Stimulated activated CD4-positive, alpha-beta T cell treated with anti-CD3 and anti-CD28 coated beads, TNF-alpha, amount 100 ng/mL, for 4 hours (primary cell): ENCODE data around the gene PTPRE.
A peak's percentile ranks its signal among the peaks of the same experiment; 100 is the strongest.

ENCODE experiments used
- DNase-seq, 3 experiments: peaks; one replicate each; pipeline ENCODE4 v3.0.0-alpha.2; 2020; ENCODE audit warnings: low read depth in 3 of 3

Gene PTPRE

DNA sequence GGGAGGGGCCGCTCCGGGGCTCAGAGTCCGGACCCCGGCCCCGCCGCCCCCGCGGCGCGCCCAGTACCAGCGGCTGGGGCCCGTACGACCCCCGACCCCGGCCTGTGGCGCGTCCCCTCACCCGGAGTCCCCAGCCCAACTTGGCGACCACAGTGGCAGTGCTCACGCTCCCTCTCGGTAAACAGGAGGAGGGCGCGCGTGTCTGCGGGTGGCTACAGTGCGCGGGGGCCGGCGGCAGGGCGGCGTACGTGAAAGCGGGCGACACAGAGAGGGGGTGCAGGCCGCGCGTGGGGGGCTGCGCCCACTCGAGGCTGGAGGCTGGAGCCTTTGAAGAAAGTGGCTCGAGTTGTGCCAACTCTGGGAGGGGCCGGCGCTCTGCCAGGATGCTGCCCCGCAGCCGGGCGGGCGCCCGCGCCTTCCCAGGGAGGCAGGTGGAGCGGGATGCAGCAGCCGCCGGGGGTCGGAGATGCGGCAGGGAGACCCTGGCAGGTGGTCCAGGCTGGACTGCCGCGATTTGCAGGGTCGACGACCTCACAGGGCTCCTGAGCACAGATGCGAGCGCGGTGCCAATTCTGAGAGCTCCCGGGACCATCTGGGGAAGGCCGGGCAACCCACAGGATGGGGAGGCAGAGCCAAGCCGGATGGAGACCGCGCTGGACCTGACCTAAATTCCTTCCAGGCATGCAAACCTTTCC lies 655 bp downstream of the PTPRE start:
- peak in 2 of 3 experiments; percentile 10 to 16 for DNase-seq

GRCh38 chr10:127908106-127908958 lies 1.4 kb downstream of the PTPRE start:
- DNase-seq = no peak

DNA sequence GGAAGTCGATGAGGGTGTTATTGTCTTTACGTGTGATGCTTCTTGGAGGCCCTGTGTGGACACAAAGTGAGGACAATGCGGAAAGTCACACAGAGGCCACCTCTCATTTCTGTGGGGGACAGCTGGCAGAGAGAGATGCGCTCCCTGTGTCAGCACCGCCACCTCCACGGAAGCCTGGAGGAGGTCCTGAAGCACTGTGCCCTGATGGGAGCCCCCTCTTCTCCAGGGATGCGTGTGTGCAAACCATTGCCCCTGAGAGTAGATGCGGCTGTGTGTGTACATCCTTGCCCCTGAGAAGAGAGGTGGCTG lies 2.0 kb downstream of the PTPRE start:
- no peak for DNase-seq

DNA sequence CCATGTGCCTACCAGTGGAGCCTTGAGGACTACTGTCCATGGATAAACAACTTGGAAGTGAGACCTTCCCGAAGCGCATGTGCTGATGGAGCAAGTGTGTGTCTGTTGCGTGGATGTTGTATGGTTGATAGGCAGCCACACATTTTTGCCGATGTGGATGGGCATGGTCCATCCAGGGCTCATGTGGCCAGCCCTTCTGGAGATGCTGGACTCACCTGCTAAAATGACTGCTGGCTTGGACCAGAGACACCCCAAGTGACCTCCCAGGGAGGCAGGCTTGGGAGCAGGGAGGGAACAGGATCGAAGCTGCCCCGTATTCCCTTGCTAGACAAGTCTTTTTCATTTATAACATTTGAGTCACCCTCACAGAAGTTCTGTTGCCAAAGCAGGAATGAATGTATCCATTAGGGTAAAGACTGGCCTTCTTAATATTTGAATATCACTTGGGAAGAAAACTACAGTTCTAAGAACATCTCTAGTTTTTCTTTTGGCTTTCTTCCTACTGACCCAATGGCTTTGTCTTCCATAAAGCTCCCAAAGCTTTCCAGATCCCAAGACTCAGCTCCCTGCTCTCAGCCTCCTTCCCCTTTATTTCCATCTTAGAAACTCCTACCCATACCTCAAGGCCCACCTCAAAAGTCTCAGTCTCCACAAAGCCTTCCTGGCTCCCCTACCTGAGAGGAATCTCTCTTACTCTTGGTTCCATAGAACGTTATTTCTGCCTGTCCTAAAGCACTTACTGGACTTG lies 3.0 kb downstream of the PTPRE start:
- DNase-seq = no peak

- no peak for DNase-seq
Measured at GRCh38 chr10:127910464-127910770, 3.5 kb downstream of the PTPRE start.

GRCh38 chr10:127911218-127911866 lies 4.4 kb downstream of the PTPRE start:
- DNase-seq = no peak

DNA sequence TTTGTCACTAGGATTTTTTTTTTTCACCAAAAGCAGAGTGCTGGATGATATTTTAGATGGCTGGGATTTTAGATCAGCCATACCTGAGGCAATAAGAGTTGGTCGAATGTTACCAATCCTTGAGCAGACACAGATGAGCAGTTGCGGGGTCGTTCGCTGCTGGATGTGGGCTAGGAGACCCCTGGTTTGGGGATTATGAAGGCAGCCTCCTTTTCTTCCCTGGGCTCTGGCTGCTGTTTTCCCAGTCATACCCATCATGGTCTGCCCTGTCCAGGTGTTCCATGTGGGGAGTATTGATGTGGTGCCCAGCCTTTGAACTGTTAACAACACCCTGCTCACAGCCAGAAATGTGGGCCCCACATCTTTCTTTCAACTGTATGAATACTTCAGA lies 5.0 kb downstream of the PTPRE start:
- no peak for DNase-seq

DNA sequence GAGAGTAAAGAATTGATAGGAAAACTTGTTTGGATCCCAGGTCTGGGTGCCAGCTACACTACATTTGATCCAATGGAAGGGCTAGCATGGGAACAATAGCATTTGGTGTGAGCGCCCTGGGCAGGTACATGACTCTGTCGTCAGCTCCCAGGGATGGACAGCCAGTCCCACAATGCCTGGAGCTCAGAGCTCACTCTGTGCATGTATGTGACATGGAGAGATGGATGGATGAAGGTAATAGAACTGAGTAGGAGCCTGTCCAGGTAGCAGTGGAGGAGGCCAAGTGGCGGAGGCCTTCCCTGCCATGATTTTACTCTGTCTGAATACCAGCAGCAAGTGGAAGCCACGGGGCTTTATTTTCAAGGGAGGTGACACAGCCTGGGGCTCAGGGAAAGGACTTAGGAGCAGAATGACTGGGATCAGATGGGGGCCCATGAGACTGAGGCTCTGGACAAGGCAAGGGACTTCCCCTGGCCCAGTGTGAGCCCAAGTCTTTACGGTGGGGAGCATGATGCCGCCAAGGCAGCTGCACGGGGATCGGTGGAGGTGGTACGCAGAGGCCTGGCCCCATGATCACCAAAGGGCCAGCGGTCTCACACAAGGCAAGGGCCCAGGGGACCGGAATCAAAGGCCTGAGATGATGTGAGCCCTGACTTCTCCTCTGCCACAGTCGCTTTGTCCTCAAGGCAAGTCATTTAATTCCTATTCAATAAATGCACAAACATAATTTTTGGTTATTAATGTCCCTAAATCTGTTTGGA lies 5.9 kb downstream of the PTPRE start:
- DNase-seq = no peak

GRCh38 chr10:127913368-127913759 lies 6.5 kb downstream of the PTPRE start:
- DNase-seq = no peak

- DNase-seq = no peak
Measured at GRCh38 chr10:127915324-127915723, 8.4 kb downstream of the PTPRE start.

- no peak for DNase-seq
Measured at GRCh38 chr10:127916826-127917225, 9.9 kb downstream of the PTPRE start.

GRCh38 chr10:127918572-127918971 lies 11.7 kb downstream of the PTPRE start:
- no peak for DNase-seq

DNA sequence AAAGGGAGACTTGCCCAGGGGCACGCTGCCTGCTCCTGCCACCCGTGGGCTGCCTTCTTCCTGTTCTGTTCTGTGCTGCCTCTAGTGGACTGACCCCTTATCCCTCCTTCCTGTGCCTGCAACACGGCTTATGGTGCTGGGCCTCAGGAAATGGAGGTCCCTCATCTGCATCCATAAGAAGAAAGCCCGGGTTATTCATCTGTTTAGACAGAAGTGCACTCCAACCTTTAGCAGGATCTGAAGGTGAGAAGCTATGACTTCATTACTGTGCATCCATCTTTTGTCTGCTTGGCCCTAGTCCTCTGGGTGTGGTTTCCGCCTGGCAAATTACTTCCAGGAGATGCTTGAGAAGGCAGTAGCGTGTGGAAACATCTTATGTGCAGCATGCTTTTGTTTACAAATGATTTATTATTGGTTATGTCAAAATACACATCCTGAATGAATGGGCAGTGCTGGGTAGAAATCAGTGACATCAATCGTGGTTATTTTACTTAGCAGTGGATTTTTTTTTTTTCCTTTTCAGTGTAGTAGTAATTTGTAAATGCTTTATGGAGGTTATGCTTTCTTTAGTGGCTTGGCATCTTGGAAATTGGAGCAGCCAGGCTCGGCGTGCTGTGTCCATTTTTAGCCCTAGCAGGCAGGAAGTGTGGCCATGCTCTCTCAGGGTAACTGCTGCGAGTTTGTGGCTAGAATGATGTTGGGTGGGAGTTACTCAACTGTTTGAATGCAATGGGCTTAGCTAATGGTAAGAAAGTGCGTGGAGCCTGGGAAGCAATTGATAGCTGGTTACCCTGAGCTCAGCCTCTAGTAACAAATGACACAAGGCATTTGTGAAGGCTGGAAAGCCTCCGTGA lies 12.7 kb downstream of the PTPRE start:
- DNase-seq = no peak

DNA sequence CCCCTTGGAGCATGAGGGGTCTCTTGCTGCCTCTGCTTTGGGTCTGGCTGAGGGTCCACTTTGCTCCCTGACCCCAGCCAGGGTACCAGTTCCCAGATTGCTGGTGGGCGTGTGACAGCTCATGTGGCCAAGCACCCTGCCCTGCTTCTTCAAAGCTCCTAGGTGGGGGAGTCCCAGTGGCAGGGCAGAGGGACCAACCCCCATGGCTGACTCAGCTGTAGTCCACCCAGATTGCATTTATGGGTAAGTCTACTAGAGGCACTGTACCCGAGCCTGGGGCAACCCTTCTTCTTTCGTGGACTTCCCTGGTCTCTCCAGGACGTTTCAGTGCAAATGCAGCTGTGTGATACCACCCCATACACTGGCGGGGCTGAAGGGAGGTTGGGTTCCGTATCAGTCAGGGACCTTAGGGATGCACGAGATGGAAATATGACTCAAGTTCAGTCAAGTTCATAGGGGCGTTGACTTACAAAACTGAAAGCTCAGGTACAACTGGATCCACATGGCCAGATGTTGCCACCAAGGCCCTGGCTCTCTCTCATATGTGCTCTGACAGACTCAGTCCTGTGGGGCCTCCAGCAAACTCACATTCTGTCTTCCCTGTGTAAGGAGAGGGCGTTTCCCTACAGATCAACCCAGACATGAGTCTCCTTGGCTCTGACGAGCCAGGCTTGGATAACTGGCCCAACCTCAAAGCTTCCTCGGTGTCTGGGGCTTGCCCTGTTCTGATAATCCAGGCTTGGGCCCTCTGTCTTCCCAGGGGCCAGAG lies 13.6 kb downstream of the PTPRE start:
- no peak for DNase-seq

DNA sequence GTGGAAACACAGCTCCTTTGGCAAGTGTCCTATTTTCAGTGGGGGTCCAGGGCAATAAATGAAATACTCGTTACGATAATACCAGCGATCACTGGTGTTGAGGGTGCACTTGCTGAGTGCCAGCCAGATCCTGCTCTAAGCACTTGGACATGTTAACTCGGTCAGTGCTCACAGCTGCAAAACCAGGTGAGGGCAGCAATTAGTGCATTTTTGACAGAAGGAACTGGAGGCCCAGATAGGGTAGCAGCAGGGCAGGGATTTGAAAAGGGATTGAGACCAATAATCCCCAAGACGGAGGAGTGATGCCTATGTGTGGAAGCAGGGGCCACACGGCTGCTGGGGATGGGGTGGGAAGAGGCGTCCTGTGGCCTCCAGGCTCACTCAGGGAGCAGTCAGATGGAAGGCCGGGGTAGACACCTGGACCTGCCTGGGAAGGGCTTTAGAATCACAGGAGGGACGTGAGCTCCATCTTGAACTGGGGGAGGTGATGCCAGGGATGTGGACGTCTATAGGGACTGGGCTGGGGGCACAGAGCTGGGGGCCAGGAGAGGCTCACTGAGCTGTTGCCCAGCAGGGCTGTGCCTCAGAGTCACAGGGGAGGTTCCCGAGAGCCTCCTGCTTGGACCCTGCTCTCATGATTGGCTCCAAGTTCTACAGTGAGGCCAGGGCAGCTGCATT lies 14.3 kb downstream of the PTPRE start:
- DNase-seq = no peak

DNA sequence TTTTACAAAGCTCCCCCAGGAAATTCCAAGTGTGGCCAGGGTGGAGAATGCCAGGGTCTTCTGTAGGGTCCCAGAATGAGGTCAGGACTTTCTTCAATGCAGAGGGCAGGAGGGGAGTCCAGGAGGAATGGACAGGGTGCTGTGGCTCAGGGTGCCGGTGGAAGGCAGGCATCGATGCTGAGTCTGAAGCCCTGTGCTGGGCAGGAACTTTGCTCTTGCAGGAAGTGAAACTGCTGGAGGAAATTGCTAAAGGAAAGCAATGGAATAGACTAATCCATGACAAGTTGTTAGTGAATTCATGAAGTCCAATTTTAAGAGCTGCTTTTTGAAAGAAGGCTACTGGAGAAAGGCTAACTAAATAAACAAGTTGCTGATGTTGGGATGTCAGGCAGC lies 14.8 kb downstream of the PTPRE start:
- no peak for DNase-seq

DNA sequence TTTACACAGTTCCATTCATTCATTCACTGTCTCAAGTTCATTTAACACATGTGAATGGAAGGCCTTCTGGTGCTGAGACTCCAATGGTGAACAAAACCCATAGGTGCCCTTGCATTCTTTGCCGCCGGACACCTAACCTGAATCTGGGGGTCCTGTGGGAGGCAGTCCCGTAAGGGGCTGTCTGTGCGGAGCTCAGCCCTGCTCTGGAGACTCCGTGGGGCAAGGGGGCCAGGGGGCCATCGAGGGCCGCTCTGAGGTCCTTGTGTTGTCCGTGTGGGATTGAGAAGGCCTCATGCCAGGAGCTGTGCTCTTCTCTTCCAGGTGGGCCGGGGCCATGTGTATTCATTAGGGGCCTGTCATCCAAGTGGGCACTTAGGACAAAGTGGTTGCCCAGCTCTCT lies 15.3 kb downstream of the PTPRE start:
- no peak for DNase-seq

DNA sequence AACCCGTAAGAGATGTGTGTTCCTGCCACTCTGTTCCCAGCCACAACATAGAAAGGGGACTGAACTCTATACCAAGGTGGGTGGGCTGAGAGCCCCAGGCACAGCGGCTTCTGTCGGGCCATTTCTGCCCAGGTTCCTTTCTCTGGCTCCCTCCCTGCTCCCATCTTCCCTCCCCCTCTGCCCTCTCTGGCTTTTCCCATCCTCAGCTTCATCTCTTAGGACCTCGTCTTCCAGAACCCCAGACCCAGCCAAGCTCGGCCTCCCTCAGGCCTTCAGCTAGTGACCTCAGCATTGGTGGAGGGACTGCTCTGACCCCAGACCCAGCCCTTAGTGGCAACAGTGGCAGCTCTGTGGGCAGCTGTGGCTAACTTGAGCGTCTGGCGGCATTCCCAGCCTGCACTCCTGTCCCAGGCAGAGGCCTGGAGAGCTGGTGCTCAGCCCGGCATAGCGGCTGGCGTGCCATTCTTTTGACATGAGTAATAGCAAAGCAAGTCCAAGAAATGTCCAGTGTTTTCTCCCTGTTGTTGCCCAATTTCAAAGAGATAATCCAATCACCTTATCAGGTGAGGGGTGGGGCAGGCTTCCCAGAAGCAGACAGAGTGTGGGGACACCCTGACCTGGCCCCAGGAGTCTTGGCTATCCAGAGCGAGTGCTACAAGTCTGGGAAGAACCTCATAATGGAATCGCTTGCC lies 15.9 kb downstream of the PTPRE start:
- DNase-seq = no peak

DNA sequence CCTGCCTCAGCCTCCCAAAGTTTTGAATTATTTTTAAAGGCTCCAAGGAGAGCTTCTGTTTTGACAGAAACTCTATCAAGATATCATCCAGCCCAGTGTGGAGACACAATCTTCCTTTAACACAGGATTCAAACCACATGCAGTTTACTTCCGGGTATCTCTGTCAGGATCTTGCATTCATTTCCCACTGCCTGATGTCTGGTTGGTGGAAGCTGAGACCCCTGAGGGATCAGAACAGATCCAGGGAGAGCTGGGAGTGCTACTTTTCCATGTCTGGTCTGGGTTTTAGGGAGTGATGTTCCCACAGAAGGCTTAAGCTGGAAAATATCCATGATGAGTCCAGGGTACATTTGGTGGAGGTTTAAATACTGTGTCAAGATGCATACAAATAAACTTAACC lies 16.7 kb downstream of the PTPRE start:
- no peak for DNase-seq
